H1 (cell line): ENCODE measurements around the gene AMIGO2. TPM values are rescaled to one million over a fixed set of nuclear protein-coding genes. Genes with fewer than 3 reads are reported as not detected.

Experiments
- CTCF ChIA-PET: fragments of 300-600 bp; sonication (Branson Sonifier 250); formaldehyde crosslinking; loops from one replicate; lab custom pipeline; 2021; ENCODE audit not compliant: partially characterized antibody; lab: Charles Lee
- POLR2A ChIA-PET: fragments of 300-600 bp; sonication (Branson Sonifier 250); formaldehyde crosslinking; loops from one replicate; lab custom pipeline; 2021; ENCODE audit warnings: inconsistent platforms; ENCODE audit not compliant: partially characterized antibody; lab: Charles Lee
- DNase-seq, 2 experiments: peaks; one replicate each; pipeline versions ENCODE4 v3.0.0 to v3.0.0-alpha.2; 2010 to 2022; ENCODE audit warnings: low spot score in 2 of 2, low read depth in 1 of 2, mixed read lengths in 1 of 2
- FAIRE-seq: peaks from 2 replicates; lab custom pipeline; 2011; peaks lifted over from hg19 to GRCh38; lab: Jason Lieb, UNC
- H2AFZ ChIP-seq: 2 replicates; pipeline ENCODE4 v1.8.1; 2012; ENCODE audit warnings: low read length, inconsistent platforms
- H2AK5ac ChIP-seq: 2 replicates; pipeline ENCODE4 v1.6.1; 2013; ENCODE audit warnings: low read depth, low read length
- H2BK120ac ChIP-seq: replicated peaks from 2 replicates; pipeline ENCODE3; 2013; ENCODE audit warnings: low read depth, low read length, inconsistent platforms
- H2BK12ac ChIP-seq: 2 replicates; pipeline ENCODE4 v1.6.1; 2013; ENCODE audit warnings: low read depth, low read length
- H2BK15ac ChIP-seq: 2 replicates; pipeline ENCODE4 v1.6.1; 2013; ENCODE audit warnings: low read length
- H2BK20ac ChIP-seq: 2 replicates; pipeline ENCODE4 v1.6.1; 2013; ENCODE audit warnings: low read length
- H2BK5ac ChIP-seq: 2 replicates; pipeline ENCODE4 v1.6.1; 2013; ENCODE audit warnings: low read depth, low read length
- H3K14ac ChIP-seq: 2 replicates; pipeline ENCODE4 v1.6.1; 2013; ENCODE audit warnings: inconsistent platforms; ENCODE audit not compliant: insufficient read length
- H3K18ac ChIP-seq: 2 replicates; pipeline ENCODE4 v1.6.1; 2013; ENCODE audit warnings: low read length; ENCODE audit errors: extremely low read depth
- H3K23ac ChIP-seq: 2 replicates; pipeline ENCODE4 v1.6.1; 2013; ENCODE audit warnings: inconsistent platforms; ENCODE audit not compliant: insufficient read length
- H3K23me2 ChIP-seq: 2 replicates; pipeline ENCODE4 v1.6.1; 2013; ENCODE audit warnings: low read depth, low read length
- H3K27ac ChIP-seq: 2 replicates; pipeline ENCODE4 v1.6.1; 2011; ENCODE audit warnings: low read depth, low read length, inconsistent platforms
- H3K27me3 ChIP-seq, 4 experiments: replicated peaks in 1 of 4; 1 replicate in 1 of 4; 2 replicates in 3 of 4; pipeline versions ENCODE4 v1.6.1 to v1.8.1; 2011 to 2013; ENCODE audit warnings: low read length in 3 of 4, mild to moderate bottlenecking in 3 of 4, inconsistent platforms in 2 of 4, mixed read lengths in 2 of 4, moderate library complexity in 1 of 4; ENCODE audit not compliant: control insufficient read depth in 3 of 4, insufficient read depth in 3 of 4; ENCODE audit errors: extremely low read depth in 1 of 4
- H3K36me3 ChIP-seq, 4 experiments: 2 replicates each; pipeline versions ENCODE4 v1.6.1 to v1.8.1; 2011 to 2013; ENCODE audit warnings: mild to moderate bottlenecking in 4 of 4, low read length in 3 of 4, moderate library complexity in 2 of 4, control low read depth in 1 of 4, inconsistent platforms in 1 of 4; ENCODE audit not compliant: insufficient read depth in 4 of 4, control insufficient read depth in 2 of 4
- H3K4ac ChIP-seq: replicated peaks from 2 replicates; pipeline ENCODE3; 2013; ENCODE audit warnings: low read length, low read depth, mixed read lengths, inconsistent platforms; ENCODE audit not compliant: insufficient read length
- H3K4me1 ChIP-seq, 4 experiments: replicated peaks in 1 of 4; 1 replicate in 1 of 4; 2 replicates in 3 of 4; pipeline versions ENCODE4 v1.6.1 to v1.8.1; 2011 to 2013; ENCODE audit warnings: low read length in 3 of 4, inconsistent platforms in 2 of 4, mixed read lengths in 1 of 4; ENCODE audit not compliant: insufficient read depth in 4 of 4, control insufficient read depth in 3 of 4
- H3K4me2 ChIP-seq, 2 experiments: 2 replicates each; pipeline versions ENCODE4 v1.6.1 to v1.8.1; 2011 to 2013; ENCODE audit warnings: low read depth in 2 of 2, low read length in 2 of 2, control low read depth in 1 of 2, inconsistent platforms in 1 of 2, mild to moderate bottlenecking in 1 of 2; ENCODE audit not compliant: insufficient read depth in 1 of 2
- H3K4me3 ChIP-seq, 4 experiments: fragments of 200-600, 300-600 bp in 1 of 4; sonication (generic), shearing (Covaris generic), sonication (Bioruptor Twin) in 1 of 4; 2 replicates each; pipeline versions ENCODE4 v1.5.1 to v1.8.1; 2011 to 2016; ENCODE audit warnings: low read length in 4 of 4, low read depth in 3 of 4, control low read depth in 2 of 4, inconsistent platforms in 2 of 4, mild to moderate bottlenecking in 2 of 4, mixed read lengths in 1 of 4, moderate library complexity in 1 of 4; ENCODE audit not compliant: insufficient read depth in 2 of 4; ENCODE audit errors: extremely low read depth in 1 of 4
- H3K56ac ChIP-seq: replicated peaks from 2 replicates; pipeline ENCODE3; 2013; ENCODE audit warnings: low read depth, mild to moderate bottlenecking, mixed read lengths, low read length, inconsistent platforms; ENCODE audit not compliant: insufficient read length
- H3K79me1 ChIP-seq: 2 replicates; pipeline ENCODE4 v1.6.1; 2013; ENCODE audit warnings: low read depth, low read length, control low read depth
- H3K79me2 ChIP-seq, 2 experiments: 2 replicates each; pipeline versions ENCODE4 v1.6.1 to v1.8.1; 2012 to 2013; ENCODE audit warnings: low read length in 2 of 2, mild to moderate bottlenecking in 2 of 2, inconsistent platforms in 1 of 2; ENCODE audit not compliant: insufficient read depth in 2 of 2, control insufficient read depth in 1 of 2
- H3K9ac ChIP-seq, 4 experiments: replicated peaks in 1 of 4; 1 replicate in 1 of 4; 2 replicates in 3 of 4; pipeline versions ENCODE4 v1.6.1 to v1.8.1; 2011 to 2013; ENCODE audit warnings: low read depth in 3 of 4, low read length in 3 of 4, control low read depth in 2 of 4, mild to moderate bottlenecking in 2 of 4, moderate library complexity in 2 of 4, inconsistent platforms in 1 of 4; ENCODE audit errors: extremely low read depth in 1 of 4
- H3K9me3 ChIP-seq, 2 experiments: 2 replicates each; pipeline versions ENCODE4 v1.6.1 to v1.8.1; 2012 to 2013; ENCODE audit warnings: mild to moderate bottlenecking in 2 of 2, moderate library complexity in 2 of 2, control low read depth in 1 of 2, inconsistent platforms in 1 of 2, low read depth in 1 of 2, low read length in 1 of 2, mixed read lengths in 1 of 2; ENCODE audit not compliant: insufficient read depth in 2 of 2
- H4K20me1 ChIP-seq, 2 experiments: replicated peaks in 1 of 2; 2 replicates each; pipeline versions ENCODE3 to v1.8.1; 2011 to 2013; ENCODE audit warnings: inconsistent platforms in 2 of 2, low read length in 2 of 2, mild to moderate bottlenecking in 1 of 2; ENCODE audit not compliant: insufficient read depth in 2 of 2, control insufficient read depth in 1 of 2
- H4K5ac ChIP-seq: 2 replicates; pipeline ENCODE4 v1.6.1; 2013; ENCODE audit warnings: low read length, low read depth, mixed read lengths, inconsistent platforms; ENCODE audit not compliant: insufficient read length
- H4K8ac ChIP-seq: 2 replicates; pipeline ENCODE4 v1.8.0; 2013; ENCODE audit warnings: mild to moderate bottlenecking, moderate library complexity, low read length, inconsistent platforms; ENCODE audit not compliant: insufficient read depth; ENCODE audit errors: extremely low read depth
- H4K91ac ChIP-seq: replicated peaks from 2 replicates; pipeline ENCODE3; 2013; ENCODE audit warnings: low read length, mixed read lengths, inconsistent platforms; ENCODE audit not compliant: insufficient read length
- WGBS, 2 experiments: shearing (Covaris generic) in 1 of 2; methylation state at CpG; one replicate each; pipeline versions ENCODE4 v1.1.6 to v1.1.7; 2013 to 2015; ENCODE audit warnings: low lambda C conversion rate in 2 of 2, mixed read lengths in 2 of 2, inconsistent platforms in 1 of 2, low coverage in 1 of 2, missing lambda C conversion rate in 1 of 2; ENCODE audit not compliant: insufficient replicate concordance in 2 of 2, insufficient coverage in 1 of 2, insufficient read length in 1 of 2; ENCODE audit errors: extremely low coverage in 1 of 2, missing lambda C conversion rate in 1 of 2; 5-methylcytosine and 5-hydroxymethylcytosine counted together
- polyA plus RNA-seq, 7 experiments: library from polyadenylated mRNA; depleted of rRNA in 3 of 7; stranded (reverse) in 5 of 7; unstranded in 2 of 7; fragments of >200 nt in 5 of 7; fragments of 200-250 nt in 2 of 7; gene quantifications; 1 replicate in 5 of 7; 2 replicates in 1 of 7; 4 replicates in 1 of 7; pipeline versions ENCODE4 v1.2.1 to v1.2.3, GENCODE V29; 2011 to 2013; ENCODE audit warnings: missing spikeins in 2 of 7, mixed read lengths in 2 of 7
- total RNA-seq: library from RNA; stranded (reverse); fragmentation: NEBNext Ultra II Directional; extraction: Animal tissue kit (Norgen Biotek cat#: 25700); gene quantifications from 2 replicates; pipeline ENCODE4 v1.2.1, GENCODE V29; 2021

AMIGO2 gene
- total and polyA plus RNA-seq, 2 of the 8 experiments (the other 6 are each of a cell fraction or from before 2014, with no cell fraction given) = 1.7 to 3.3 TPM

GRCh38 chr12:47110718-47111391 lies 31.1 kb upstream of the AMIGO2 start:
- Histone ChIP-seq H2BK120ac (no peak overlapping the region), H3K23me2 (no peaks in the 10 kb centered on the region), H2BK15ac (no peak overlapping the region), H2BK20ac (no peak overlapping the region), H3K4me2 (no peak overlapping the region), H2BK5ac (no peak overlapping the region), H3K4me1 (no peaks in the 10 kb centered on the region), H3K79me1 (no peaks in the 10 kb centered on the region), H3K79me2 (no peaks in the 10 kb centered on the region), H2BK12ac (no peak overlapping the region), H3K4ac (no peak overlapping the region), H3K18ac (no peak overlapping the region), H4K91ac (no peak overlapping the region), H3K27ac (no peak overlapping the region), H4K8ac (no peak overlapping the region), H2AK5ac (no peak overlapping the region), H3K23ac (no peak overlapping the region), H3K4me3 (no peak overlapping the region), H3K14ac (no peak overlapping the region), H3K9me3 (no peaks in the 10 kb centered on the region), H3K27me3 (no peaks in the 10 kb centered on the region), H2AFZ (no peak overlapping the region), H3K9ac (no peak overlapping the region), H4K5ac (no peak overlapping the region), H3K36me3 (no peaks in the 10 kb centered on the region), H4K20me1 (no peaks in the 10 kb centered on the region), H3K56ac (no peak overlapping the region)
- ChIA-PET POLR2A (no interaction called here), CTCF (interaction anchor here (1.1 kb wide), 1 partner anchor 21 kb away, joined by 3 read pairs; no protein-coding TSS in a partner anchor)
- 92% methylated on average over 2 of the region's 2 CpGs; no CpG with 5 or more reads in 1 of the 2 experiments for WGBS, 2 experiments
- FAIRE-seq (no peak), DNase-seq (no peak)
